HPDE6-E6E7 (cell line): Measurements from ENCODE around the gene PYGB.

Experiments
- DNase-seq: peaks from one replicate; pipeline ENCODE4 v3.0.0; 2011; ENCODE audit warnings: missing footprints; ENCODE audit errors: extremely low spot score

The PYGB gene

GRCh38 chr20:25247956-25248785 lies at the start of gene PYGB:
PYGB (plus strand) TSS chr20:25248085; CDS start chr20:25248179, 94 bp downstream.
- DNase-seq: peak; percentile 91

GRCh38 chr20:25198663-25199383 lies 49.1 kb upstream of the PYGB start:
- DNase-seq: no peak

- no peak for DNase-seq
Measured at GRCh38 chr20:25199473-25200260, 48.2 kb upstream of the PYGB start.

- no peak for DNase-seq
Measured at GRCh38 chr20:25203089-25203488, 44.8 kb upstream of the PYGB start.

- no peak for DNase-seq
Measured at GRCh38 chr20:25203871-25204320, 44.0 kb upstream of the PYGB start.

GRCh38 chr20:25204550-25205276 lies 43.2 kb upstream of the PYGB start:
- DNase-seq: no peak

- no peak for DNase-seq
Measured at GRCh38 chr20:25205277-25206062, 42.4 kb upstream of the PYGB start.

GRCh38 chr20:25206063-25206403 lies 41.9 kb upstream of the PYGB start:
- DNase-seq: no peak

GRCh38 chr20:25206548-25206947 lies 41.3 kb upstream of the PYGB start:
- DNase-seq: no peak

GRCh38 chr20:25207149-25207959 lies 40.5 kb upstream of the PYGB start:
- no peak for DNase-seq

GRCh38 chr20:25207960-25208534 lies 39.8 kb upstream of the PYGB start:
- DNase-seq: no peak

- no peak for DNase-seq
Measured at GRCh38 chr20:25209400-25209799, 38.5 kb upstream of the PYGB start.

GRCh38 chr20:25209911-25210310 lies 38.0 kb upstream of the PYGB start:
- no peak for DNase-seq

GRCh38 chr20:25211273-25211672 lies 36.6 kb upstream of the PYGB start:
- DNase-seq: no peak

GRCh38 chr20:25212242-25212641 lies 35.6 kb upstream of the PYGB start:
- DNase-seq: no peak

GRCh38 chr20:25213566-25214425 lies 34.1 kb upstream of the PYGB start:
- no peak for DNase-seq

- DNase-seq: no peak
Measured at GRCh38 chr20:25214426-25214790, 33.5 kb upstream of the PYGB start.

- no peak for DNase-seq
Measured at GRCh38 chr20:25214819-25215218, 33.1 kb upstream of the PYGB start.

GRCh38 chr20:25215521-25215920 lies 32.4 kb upstream of the PYGB start:
- DNase-seq: no peak
